Sigmoid colon (tissue), 7 donors: ENCODE data around the gene STEAP4. TPM values are rescaled to one million over a fixed set of nuclear protein-coding genes. Genes with fewer than 3 reads are reported as not detected.

ENCODE experiments used
- DNase-seq: peaks from one replicate; pipeline ENCODE4 v3.0.0-alpha.2; 2019
- H3K27ac ChIP-seq, 4 donors: fragments of 200-600 bp; sonication (generic); one replicate each; pipeline ENCODE4 v1.5.1; 2016 to 2019; ENCODE audit warnings: mild to moderate bottlenecking in 1 of 4
- H3K27me3 ChIP-seq, 3 donors: fragments of 200-600 bp; sonication (generic); one replicate each; pipeline ENCODE4 v1.5.1; 2019; ENCODE audit warnings: mild to moderate bottlenecking in 1 of 3
- H3K36me3 ChIP-seq, 4 donors: fragments of 200-600 bp; sonication (generic); one replicate each; pipeline ENCODE4 v1.5.1; 2016 to 2019
- H3K4me1 ChIP-seq, 4 donors: fragments of 200-600 bp; sonication (generic); one replicate each; pipeline ENCODE4 v1.5.1; 2017 to 2019
- H3K4me3 ChIP-seq, 4 donors: fragments of 200-600 bp; sonication (generic); one replicate each; pipeline ENCODE4 v1.5.1; 2017 to 2019; ENCODE audit warnings: mild to moderate bottlenecking in 2 of 4, moderate library complexity in 1 of 4
- H3K9me3 ChIP-seq, 4 donors: fragments of 200-600 bp in 3 of 4; sonication (generic) in 3 of 4; one replicate each; pipeline versions ENCODE4 v1.5.1 to v1.6.1; 2013 to 2019
- CTCF ChIP-seq, 4 experiments: fragments of 450-650 bp in 3 of 4; fragments of 200-600 bp in 1 of 4; IDR thresholded peaks; one replicate each; pipeline ENCODE4 v1.5.1; 2016 to 2019; ENCODE audit warnings: antibody characterized with exemption in 4 of 4, mild to moderate bottlenecking in 3 of 4, moderate library complexity in 2 of 4
- EP300 ChIP-seq, 4 donors: sonication (generic); formaldehyde crosslinking; IDR thresholded peaks; one replicate each; pipeline ENCODE4 v1.6.1; 2017; ENCODE audit warnings: antibody characterized with exemption in 4 of 4
- POLR2A ChIP-seq, 2 donors: fragments of 450-650 bp; IDR thresholded peaks; one replicate each; pipeline ENCODE4 v1.6.1; 2016; ENCODE audit warnings: antibody characterized with exemption in 2 of 2, mild to moderate bottlenecking in 2 of 2, moderate library complexity in 2 of 2
- POLR2AphosphoS5 ChIP-seq, 4 donors: sonication (generic); formaldehyde crosslinking; IDR thresholded peaks; one replicate each; pipeline ENCODE4 v1.6.1; 2017; ENCODE audit warnings: antibody characterized with exemption in 4 of 4
- WGBS, 2 donors: extraction: QIAGEN DNeasy Blood & Tissue Kit; methylation state at CpG; one replicate each; pipeline ENCODE4 v1.1.7; 2013; 5-methylcytosine and 5-hydroxymethylcytosine counted together
- intact Hi-C: fragments of 100-400 bp; cut with DNase I; formaldehyde crosslinking; loops from one replicate; pipeline ENCODE4 v1.15.1; 2023
- polyA plus RNA-seq, 3 donors: library from polyadenylated mRNA; stranded (reverse); fragments of 200-250 nt; gene quantifications; one replicate each; pipeline ENCODE4 v1.2.3, GENCODE V29; 2013
- total RNA-seq, 4 donors: library from RNA; depleted of rRNA; stranded (reverse); fragments of >200 nt; gene quantifications; one replicate each; pipeline ENCODE4 v1.1.0, GENCODE V29; 2016
- donor health status: healthy with polysubstance abuse.
- donor health status: Bipolar disorder and iron deficiency.
- donor health status: healthy.

Gene STEAP4
- total and polyA plus RNA-seq, 7 donors: 0.23 to 15.8 (median 10.5) TPM

GRCh38 chr7:88307412-88307811 is 718 bp upstream of the STEAP4 start:
- Histone ChIP-seq H3K9me3 (no peaks in the 10 kb centered on the region), H3K4me1 (peaks cover 0 to 11% (median 6%) of the 10 kb centered on the region in 4 donors), H3K27me3 (peaks cover 0 to 15% (median 0%) of the 10 kb centered on the region in 3 donors), H3K27ac (peak overlapping the region in 1 of 4 donors; percentile 2), H3K4me3 (no peak overlapping the region), H3K36me3 (no peaks in the 10 kb centered on the region)
- TF ChIP-seq CTCF (IDR thresholded peaks at IDR 0.05): no peak
- no peak for TF ChIP-seq POLR2AphosphoS5 (IDR thresholded peaks at IDR 0.05)
- TF ChIP-seq POLR2A (IDR thresholded peaks at IDR 0.05): no peak
- TF ChIP-seq EP300 (IDR thresholded peaks at IDR 0.05): no peak
- intact Hi-C loops: no loop called here
- DNase-seq: no peak
- 89 to 91% methylated on average over 2 of the region's 2 CpGs for WGBS, 2 donors

GRCh38 chr7:88305044-88305443 is 1.6 kb downstream of the STEAP4 start:
- peaks cover 0 to 15% (median 0%) of the 10 kb centered on the region in 3 donors for H3K27me3 ChIP-seq
- H3K4me3 ChIP-seq: no peak overlapping the region
- no peak overlapping the region for H3K27ac ChIP-seq
- H3K4me1 ChIP-seq: peaks cover 0 to 11% (median 2%) of the 10 kb centered on the region in 4 donors
- 70 to 89% methylated on average over 3 of the region's 3 CpGs for WGBS, 2 donors
- no peaks in the 10 kb centered on the region for H3K36me3 ChIP-seq
- TF ChIP-seq POLR2A (IDR thresholded peaks at IDR 0.05): no peak
- TF ChIP-seq POLR2AphosphoS5 (IDR thresholded peaks at IDR 0.05): no peak
- no peak for TF ChIP-seq CTCF (IDR thresholded peaks at IDR 0.05)
- TF ChIP-seq EP300 (IDR thresholded peaks at IDR 0.05): no peak
- H3K9me3 ChIP-seq: no peaks in the 10 kb centered on the region
- no peak for DNase-seq
- intact Hi-C loops: no loop called here

DNA sequence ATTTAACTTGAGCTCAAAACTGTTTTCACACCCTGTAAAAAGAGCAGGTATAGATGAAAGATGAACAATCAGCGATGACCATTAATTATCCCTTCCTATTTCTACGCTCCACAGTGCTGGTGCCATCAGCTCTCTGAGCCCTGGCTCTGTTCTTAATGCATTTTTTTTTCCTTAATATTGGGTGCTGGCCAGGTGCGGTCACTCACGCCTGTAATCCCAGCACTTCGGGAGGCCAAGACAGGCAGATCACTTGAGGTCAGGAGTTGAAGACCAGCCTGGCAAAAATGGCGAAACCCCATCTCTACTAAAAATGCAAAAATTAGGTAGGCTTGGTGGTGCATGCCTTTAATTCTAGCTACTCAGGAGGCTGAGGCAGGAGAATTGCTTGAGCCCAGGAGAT is 4.2 kb downstream of the STEAP4 start:
- 88 to 89% methylated on average over 6 of the region's 6 CpGs for WGBS, 2 donors
- Histone ChIP-seq H3K27ac (no peak overlapping the region), H3K27me3 (peaks cover 0 to 15% (median 0%) of the 10 kb centered on the region in 3 donors), H3K4me3 (no peak overlapping the region), H3K4me1 (peaks cover 0 to 11% (median 2%) of the 10 kb centered on the region in 4 donors), H3K9me3 (no peaks in the 10 kb centered on the region), H3K36me3 (no peaks in the 10 kb centered on the region)
- no peak for TF ChIP-seq CTCF (IDR thresholded peaks at IDR 0.05)
- no peak for TF ChIP-seq POLR2AphosphoS5 (IDR thresholded peaks at IDR 0.05)
- TF ChIP-seq EP300 (IDR thresholded peaks at IDR 0.05): no peak
- no peak for TF ChIP-seq POLR2A (IDR thresholded peaks at IDR 0.05)
- no peak for DNase-seq
- intact Hi-C loops: no loop called here

GRCh38 chr7:88301924-88302323 is 4.8 kb downstream of the STEAP4 start:
- Histone ChIP-seq H3K36me3 (no peaks in the 10 kb centered on the region), H3K4me3 (no peak overlapping the region), H3K27me3 (peaks cover 0 to 12% (median 0%) of the 10 kb centered on the region in 3 donors), H3K27ac (no peak overlapping the region), H3K4me1 (peaks cover 0 to 7% (median 2%) of the 10 kb centered on the region in 4 donors), H3K9me3 (no peaks in the 10 kb centered on the region)
- DNase-seq: no peak
- TF ChIP-seq CTCF (IDR thresholded peaks at IDR 0.05) (no peak), POLR2A (IDR thresholded peaks at IDR 0.05) (no peak), EP300 (IDR thresholded peaks at IDR 0.05) (no peak), POLR2AphosphoS5 (IDR thresholded peaks at IDR 0.05) (no peak)
- intact Hi-C loops: no loop called here
- WGBS, 2 donors: 54 to 76% methylated on average over 1 of the region's 1 CpG

GRCh38 chr7:88300401-88300945 is 6.2 kb downstream of the STEAP4 start:
- intact Hi-C loops: no loop called here
- Histone ChIP-seq H3K27ac (no peak overlapping the region), H3K36me3 (no peaks in the 10 kb centered on the region), H3K4me1 (no peaks in the 10 kb centered on the region), H3K9me3 (no peaks in the 10 kb centered on the region), H3K4me3 (no peak overlapping the region), H3K27me3 (no peaks in the 10 kb centered on the region)
- no peak for TF ChIP-seq POLR2A (IDR thresholded peaks at IDR 0.05)
- TF ChIP-seq CTCF (IDR thresholded peaks at IDR 0.05): no peak
- TF ChIP-seq EP300 (IDR thresholded peaks at IDR 0.05): no peak
- TF ChIP-seq POLR2AphosphoS5 (IDR thresholded peaks at IDR 0.05): no peak
- no peak for DNase-seq
- 93 to 98% methylated on average over 1 of the region's 1 CpG for WGBS, 2 donors
